Inflammatory macrophage (primary cell): ENCODE results near the gene ZNF324.
"Not testable (repeated sequence)": the region's sequence is repeated elsewhere in the genome, so short reads cannot be mapped to it uniquely, and the experiment has no call there.

Source experiments
- DNase-seq, 2 donors: peaks; one replicate each; pipeline ENCODE4 v3.0.0-alpha.2; 2020 to 2022

The ZNF324 gene

DNA sequence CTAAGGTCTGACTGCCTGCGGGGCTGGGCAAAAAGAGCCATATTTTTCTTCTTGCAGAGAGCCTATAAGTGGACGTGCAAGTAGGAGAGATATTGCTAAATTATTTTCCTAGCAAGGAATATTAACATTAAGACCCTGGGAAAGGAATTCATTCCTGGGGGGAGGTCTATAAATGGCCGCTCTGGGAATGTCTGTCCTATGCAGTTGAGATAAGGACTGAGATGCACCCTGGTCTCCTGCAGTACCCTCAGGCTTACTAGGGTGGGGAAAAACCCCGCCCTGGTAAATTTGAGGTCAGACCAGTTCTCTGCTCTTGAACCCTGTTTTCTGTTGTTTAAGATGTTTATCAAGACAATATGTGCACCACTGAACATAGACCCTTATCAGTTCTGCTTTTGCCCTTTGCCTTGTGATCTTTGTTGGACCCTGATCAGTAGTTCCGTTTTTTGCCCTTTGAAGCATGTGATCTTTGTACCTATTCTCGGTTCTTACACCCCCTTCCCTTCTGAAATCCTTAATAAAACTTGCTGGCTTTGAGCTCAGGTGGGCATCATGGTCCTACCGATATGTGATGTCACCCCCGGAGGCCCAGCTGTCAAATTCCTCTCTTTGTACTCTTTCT, 40.8 kb downstream of the ZNF324 start:
- DNase-seq = not testable (repeated sequence)

- DNase-seq = no peak
Measured at GRCh38 chr19:58509731-58510083, 42.8 kb downstream of the ZNF324 start.

GRCh38 chr19:58510084-58510862, 43.4 kb downstream of the ZNF324 start:
- no peak for DNase-seq

- DNase-seq = no peak
Measured at GRCh38 chr19:58511353-58512208, 44.7 kb downstream of the ZNF324 start, which contains the start of gene SLC27A5. Gene SLC27A5 (minus strand): TSS chr19:58511992. CDS start chr19:58511955, 37 bp downstream.

GRCh38 chr19:58513213-58513693, 46.4 kb downstream of the ZNF324 start:
- DNase-seq = no peak

DNA sequence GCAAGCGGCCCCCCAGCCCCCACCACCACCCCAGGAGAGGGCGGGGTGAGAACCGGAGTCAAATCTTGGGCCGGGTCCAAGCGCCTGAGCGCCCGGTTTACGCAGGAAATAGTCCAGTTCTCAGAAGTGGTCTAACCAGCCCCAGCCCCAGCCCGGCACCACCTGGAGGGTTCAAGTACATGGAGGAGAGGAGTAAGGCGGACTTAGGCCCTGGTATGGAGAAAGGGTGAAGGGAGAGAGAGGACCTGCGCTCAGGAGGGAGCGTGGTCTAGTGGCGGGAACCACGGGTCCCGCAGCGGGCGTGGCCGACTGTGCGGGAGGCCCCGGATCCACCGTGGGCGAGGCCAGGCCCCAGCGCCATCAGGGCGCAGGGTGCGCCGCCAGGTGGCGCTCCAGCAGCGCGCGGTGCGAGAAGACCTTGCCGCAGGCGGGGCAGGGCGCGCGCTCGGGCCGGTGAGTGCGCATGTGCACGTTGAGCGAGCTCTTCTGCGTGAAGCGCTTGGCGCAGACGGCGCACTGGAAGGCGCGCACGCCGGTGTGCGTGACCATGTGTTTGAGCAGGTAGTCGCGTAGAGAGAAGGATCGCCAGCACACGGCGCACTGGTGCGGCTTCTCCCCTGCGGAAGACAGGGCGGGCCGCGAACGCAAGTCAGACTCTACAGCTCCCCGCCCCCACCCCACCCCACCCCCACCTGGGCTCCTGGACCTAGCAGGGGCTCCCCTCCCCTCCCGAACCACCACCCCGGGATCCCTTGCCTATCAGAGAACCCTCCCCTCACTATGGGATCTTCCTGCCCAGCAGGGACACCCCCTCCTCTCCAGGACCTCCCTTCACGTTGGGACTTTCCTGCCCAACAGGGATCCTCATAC, 47.0 kb downstream of the ZNF324 start:
- DNase-seq = peak; percentile 95 to 97

GRCh38 chr19:58514564-58515022, 47.7 kb downstream of the ZNF324 start:
- no peak for DNase-seq

GRCh38 chr19:58515259-58515658, 48.4 kb downstream of the ZNF324 start:
- DNase-seq = no peak

GRCh38 chr19:58516246-58516836, 49.5 kb downstream of the ZNF324 start:
- no peak for DNase-seq

GRCh38 chr19:58516964-58517833, 50.3 kb downstream of the ZNF324 start:
- DNase-seq = no peak

DNA sequence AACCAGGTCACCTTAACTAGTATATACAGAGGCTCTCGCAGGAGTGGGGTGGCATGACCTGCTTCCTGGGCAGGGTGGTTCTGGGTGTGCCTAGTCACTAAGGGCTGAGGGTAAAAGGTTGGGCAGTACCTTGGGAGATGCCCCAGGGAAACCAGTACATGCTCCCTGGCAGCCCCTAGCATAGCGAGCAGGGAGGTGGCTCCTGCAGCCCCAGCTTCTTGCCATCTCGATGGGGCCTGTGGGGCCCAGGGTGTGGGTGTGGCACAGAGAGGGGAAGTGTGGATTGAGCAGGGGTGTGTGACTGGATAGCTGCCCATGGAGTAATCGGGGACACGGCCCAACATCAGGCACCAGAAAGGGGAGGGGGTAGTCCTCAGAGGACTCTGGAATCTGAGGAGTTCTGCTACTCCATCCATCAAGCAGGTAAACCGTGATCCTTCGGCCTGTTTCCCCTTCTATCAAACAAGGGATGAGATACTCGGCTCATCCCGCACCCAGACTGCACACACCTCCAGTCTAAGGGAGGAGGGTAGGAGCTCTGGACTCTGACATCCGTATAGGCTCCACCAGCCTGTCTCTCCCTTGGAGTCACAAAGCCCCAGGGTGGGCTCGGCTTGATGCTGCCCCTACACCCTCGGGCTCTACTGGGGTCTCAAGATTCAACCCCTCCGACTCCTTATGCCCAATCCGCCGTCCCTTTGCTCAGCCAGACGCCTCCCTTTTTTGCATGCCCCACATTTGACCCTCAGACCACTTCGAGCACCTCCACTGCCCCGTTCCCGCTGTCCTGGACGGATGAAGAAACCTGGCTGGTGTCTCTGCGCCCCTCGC, 51.6 kb downstream of the ZNF324 start:
- DNase-seq = peak; percentile 56 to 64

- DNase-seq = peak; percentile 50 to 52
Measured at GRCh38 chr19:58519087-58519354, 52.1 kb downstream of the ZNF324 start.

- peak; percentile 96 to 97 for DNase-seq
Measured at GRCh38 chr19:58519355-58520256, 52.7 kb downstream of the ZNF324 start, which contains the start of gene ZBTB45. Gene ZBTB45 (minus strand): TSS chr19:58519810. CDS start chr19:58517673, 2,137 bp downstream.

DNA sequence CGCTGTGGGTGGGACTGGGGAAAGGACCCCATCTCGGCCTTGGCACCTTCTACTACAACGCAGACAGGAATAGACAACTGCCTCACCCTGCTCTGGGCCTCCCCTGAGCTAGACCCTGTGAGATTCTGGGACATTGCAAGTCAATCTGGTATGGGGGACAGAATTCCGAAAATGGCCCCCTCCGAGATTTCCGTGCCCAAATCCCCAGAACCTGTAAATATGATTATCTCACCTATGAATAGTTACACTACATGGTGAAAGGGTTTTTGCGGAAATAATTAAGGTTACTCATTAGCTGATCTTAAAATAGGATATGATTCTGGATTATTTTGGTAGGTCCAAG, 53.3 kb downstream of the ZNF324 start:
- DNase-seq = no peak

DNA sequence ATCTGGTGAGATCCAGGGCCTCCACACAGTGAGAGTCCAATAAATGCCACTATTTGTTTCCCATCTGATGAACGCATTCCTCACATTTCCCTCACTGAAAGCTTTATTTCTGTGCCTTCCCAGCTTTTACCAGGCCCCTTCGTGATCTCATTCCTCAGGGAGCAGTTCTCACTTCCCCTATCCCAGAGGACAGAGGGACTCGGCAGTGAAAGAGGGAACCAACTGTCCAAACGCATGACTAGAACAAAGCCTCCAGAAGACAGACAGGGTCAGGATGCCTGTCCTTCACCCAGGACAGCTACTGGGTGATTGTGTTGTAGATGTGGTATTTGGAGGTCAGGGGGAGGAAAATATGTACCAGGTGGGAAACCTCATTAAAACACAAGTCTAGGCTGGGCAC, 54.8 kb downstream of the ZNF324 start:
- peak; percentile 25 to 55 for DNase-seq

- DNase-seq = no peak
Measured at GRCh38 chr19:58522709-58523108, 55.8 kb downstream of the ZNF324 start.
